Endothelial cell of umbilical vein (primary cell): ENCODE data around the gene SCAMP1. TPM values are rescaled to one million over a fixed set of nuclear protein-coding genes. Genes with fewer than 3 reads are reported as not detected.

Experiments
- BruUV-seq: library from RNA; stranded (reverse); fragments of 400-500 nt; replicated peaks from 2 replicates; lab custom pipeline; 2021; lab: Mats Ljungman, UMichigan
- CTCF ChIA-PET: fragments of 300-600, 350-600 bp; sonication (Branson Sonifier 250); formaldehyde crosslinking; loops from one replicate; lab custom pipeline; 2021; ENCODE audit warnings: antibody characterized with exemption, inconsistent platforms; lab: Charles Lee
- POLR2A ChIA-PET: fragments of 300-600, 350-600 bp; sonication (Branson Sonifier 250); formaldehyde crosslinking; loops from one replicate; lab custom pipeline; 2021; ENCODE audit warnings: antibody characterized with exemption, inconsistent platforms; lab: Charles Lee
- DNase-seq: peaks from one replicate; pipeline ENCODE4 v3.0.0-alpha.2; 2011; ENCODE audit warnings: low read depth, low spot score
- FAIRE-seq: peaks from 2 replicates; lab custom pipeline; 2011; peaks lifted over from hg19 to GRCh38; lab: Jason Lieb, UNC
- H2AFZ ChIP-seq: 2 replicates; pipeline ENCODE4 v1.6.0; 2012; ENCODE audit warnings: low read depth, low read length, control low read depth, inconsistent platforms
- H3K27ac ChIP-seq: 2 replicates; pipeline ENCODE4 v1.5.1; 2011; ENCODE audit warnings: low read depth, mild to moderate bottlenecking, control low read depth, low read length, moderate library complexity; ENCODE audit not compliant: insufficient read depth
- H3K27me3 ChIP-seq, 2 experiments: 2 replicates each; pipeline versions ENCODE4 v1.6.0 to v1.6.1; 2011; ENCODE audit warnings: low read length in 2 of 2, mixed read lengths in 1 of 2; ENCODE audit not compliant: control insufficient read depth in 2 of 2, insufficient read depth in 2 of 2
- H3K36me3 ChIP-seq, 2 experiments: 2 replicates in 1 of 2; 3 replicates in 1 of 2; pipeline ENCODE4 v1.5.1; 2011; ENCODE audit warnings: low read length in 2 of 2, mild to moderate bottlenecking in 1 of 2, moderate library complexity in 1 of 2; ENCODE audit not compliant: control insufficient read depth in 2 of 2, insufficient read depth in 2 of 2; ENCODE audit errors: extremely low read depth in 1 of 2
- H3K4me1 ChIP-seq: 3 replicates; pipeline ENCODE4 v1.5.1; 2011; ENCODE audit warnings: mild to moderate bottlenecking, low read length; ENCODE audit not compliant: control insufficient read depth, insufficient read depth; ENCODE audit errors: extremely low read depth
- H3K4me2 ChIP-seq: 2 replicates; pipeline ENCODE4 v1.6.1; 2011; ENCODE audit warnings: low read length, control low read depth, mixed read lengths; ENCODE audit not compliant: insufficient read depth
- H3K4me3 ChIP-seq, 3 experiments: fragments of 200-600 bp in 1 of 3; sonication (generic), shearing (Covaris generic) in 1 of 3; replicated peaks in 1 of 3; 2 replicates each; pipeline ENCODE4 v1.5.1; 2011 to 2016; ENCODE audit warnings: control low read depth in 3 of 3, low read length in 3 of 3, mild to moderate bottlenecking in 2 of 3, inconsistent platforms in 1 of 3, low read depth in 1 of 3, moderate library complexity in 1 of 3; ENCODE audit not compliant: insufficient read depth in 1 of 3
- H3K79me2 ChIP-seq: 2 replicates; pipeline ENCODE4 v1.6.0; 2012; ENCODE audit warnings: low read length, inconsistent platforms; ENCODE audit not compliant: control insufficient read depth, insufficient read depth
- H3K9ac ChIP-seq: replicated peaks from 2 replicates; pipeline ENCODE3; 2011; ENCODE audit warnings: low read length, control low read depth; ENCODE audit not compliant: insufficient read depth; ENCODE audit errors: extremely low read depth
- H3K9me1 ChIP-seq: replicated peaks from 3 replicates; pipeline ENCODE4 v1.6.0; 2011; ENCODE audit warnings: mild to moderate bottlenecking, low read length; ENCODE audit not compliant: control insufficient read depth, insufficient read depth; ENCODE audit errors: extremely low read depth
- H3K9me3 ChIP-seq: replicated peaks from 2 replicates; pipeline ENCODE4 v1.5.1; 2012; ENCODE audit warnings: low read length, inconsistent platforms; ENCODE audit not compliant: control insufficient read depth, insufficient read depth
- H4K20me1 ChIP-seq: replicated peaks from 2 replicates; pipeline ENCODE3; 2011; ENCODE audit warnings: mild to moderate bottlenecking, low read length; ENCODE audit not compliant: control insufficient read depth, insufficient read depth; ENCODE audit errors: extremely low read depth
- CTCF ChIP-seq, 2 donors: IDR thresholded peaks; 1 replicate in 1 of 2; 2 replicates in 1 of 2; pipeline ENCODE4 v1.5.1; 2011; ENCODE audit warnings: low read length in 2 of 2, mild to moderate bottlenecking in 2 of 2, moderate library complexity in 2 of 2, control low read depth in 1 of 2, inconsistent platforms in 1 of 2, low read depth in 1 of 2; ENCODE audit not compliant: insufficient read depth in 1 of 2; ENCODE audit errors: extremely low read depth in 1 of 2
- EZH2 ChIP-seq: IDR thresholded peaks from 2 replicates; pipeline ENCODE4 v1.6.1; 2012; ENCODE audit warnings: borderline replicate concordance, low read depth, mild to moderate bottlenecking, moderate library complexity, low read length, inconsistent platforms; ENCODE audit not compliant: severe bottlenecking
- FOS ChIP-seq: IDR thresholded peaks from 2 replicates; pipeline ENCODE4 v1.6.1; 2011; ENCODE audit warnings: mild to moderate bottlenecking, low read length, moderate library complexity, borderline replicate concordance; ENCODE audit not compliant: insufficient read depth
- GATA2 ChIP-seq: IDR thresholded peaks from 2 replicates; pipeline ENCODE4 v1.7.0; 2011; ENCODE audit warnings: low read depth, mild to moderate bottlenecking, moderate library complexity, mixed read lengths, low read length; ENCODE audit not compliant: insufficient read length, insufficient read depth
- JUN ChIP-seq: IDR thresholded peaks from 2 replicates; pipeline ENCODE4 v1.6.1; 2011; ENCODE audit warnings: borderline replicate concordance, low read depth; ENCODE audit not compliant: insufficient read length, insufficient read depth
- MAX ChIP-seq: IDR thresholded peaks from 2 replicates; pipeline ENCODE4 v1.6.1; 2011; ENCODE audit not compliant: insufficient read depth, insufficient read length
- MYC ChIP-seq: IDR thresholded peaks from one replicate; pipeline ENCODE4 v1.6.1; 2011; ENCODE audit warnings: mild to moderate bottlenecking, low read depth, low read length
- POLR2A ChIP-seq: IDR thresholded peaks from 2 replicates; pipeline ENCODE4 v1.6.1; 2012; ENCODE audit warnings: low read depth, mild to moderate bottlenecking, control low read depth, low read length
- POLR2AphosphoS5 ChIP-seq: IDR thresholded peaks from 2 replicates; pipeline ENCODE4 v1.6.1; 2012; ENCODE audit warnings: low read depth, mild to moderate bottlenecking, control low read depth, low read length, moderate library complexity; ENCODE audit not compliant: insufficient read depth
- dilution Hi-C: fragments of 300-500 bp; cut with MboI; formaldehyde crosslinking; loops from one replicate; pipeline ENCODE4 v1.15.0; 2019; ENCODE audit warnings: low sequenced_read_pairs; ENCODE audit not compliant: extremely low pct_ligation_motif_present
- intact Hi-C: fragments of 100-400 bp; cut with micrococcal nuclease; formaldehyde crosslinking; loops from one replicate; pipeline ENCODE4 v1.10.0; 2022
- polyA plus RNA-seq, 4 experiments: library from polyadenylated mRNA; depleted of rRNA in 3 of 4; stranded (reverse) in 3 of 4; unstranded in 1 of 4; fragments of >200 nt; gene quantifications; 2 replicates each; pipeline versions ENCODE4 v1.2.1 to v1.2.3, GENCODE V29; 2011 to 2012; ENCODE audit warnings: missing spikeins in 1 of 4
- total RNA-seq: library from RNA; stranded (reverse); gene quantifications from 2 replicates; pipeline ENCODE4 v1.2.3, GENCODE V29; 2021

SCAMP1 gene
- total and polyA plus RNA-seq, 2 donors (not counting 3 experiments of a cell fraction or from before 2014, with no cell fraction given), result 13.7 to 29.0 TPM

GRCh38 chr5:78497573-78498533 lies 137.4 kb downstream of the SCAMP1 start:
- CTCF ChIA-PET, result interaction anchor here (1.1 to 2.7 kb wide), 2 partner anchors 35 kb away, joined by 4 to 16 read pairs; no protein-coding TSS in a partner anchor
- Histone ChIP-seq H3K27ac (no peak overlapping the region), H3K9me1 (no peaks in the 10 kb centered on the region), H2AFZ (no peak overlapping the region), H3K27me3 (no peaks in the 10 kb centered on the region), H3K36me3 (no peaks in the 10 kb centered on the region), H3K9me3 (no peaks in the 10 kb centered on the region), H3K79me2 (peaks cover 17% of the 10 kb centered on the region), H3K4me1 (peaks cover 16% of the 10 kb centered on the region), H3K9ac (no peak overlapping the region), H3K4me2 (no peak overlapping the region), H4K20me1 (no peaks in the 10 kb centered on the region), H3K4me3 (no peak overlapping the region)
- FAIRE-seq (no peak), DNase-seq (no peak)
- TF ChIP-seq FOS (no peak), MYC (no peak), GATA2 (no peak), EZH2 (no peak), POLR2AphosphoS5 (no peak), POLR2A (no peak), CTCF (IDR thresholded peaks at IDR 0.05; ENCODE audit: extremely low read depth in 1 of 2, insufficient read depth in 1 of 2, low read depth in 1 of 2, low read length in 2 of 2) (no peak), JUN (no peak), MAX (no peak)
- BruUV-seq, result no TSS peak
- dilution Hi-C loops, result no loop called here
- intact Hi-C loops, result no loop called here
- POLR2A ChIA-PET, result no interaction called here
